K562 (cell line): ENCODE data around the gene SLC31A1. TPM values are rescaled to one million over a fixed set of nuclear protein-coding genes. Genes with fewer than 3 reads are reported as not detected.

Experiments used
- ATAC-seq: fragments of 200-7000 bp; cut with Tn5 transposase; 3 replicates; pipeline ENCODE4 v1.9.1; 2020; ENCODE audit warnings: moderate library complexity
- BruUV-seq: library from RNA; stranded (reverse); fragments of 400-500 nt; replicated peaks from 2 replicates; lab custom pipeline; 2021; lab: Mats Ljungman, UMichigan
- CTCF ChIA-PET: fragments of 300-600 bp; formaldehyde crosslinking; extraction: SDS; loops from one replicate; lab custom pipeline; 2021; ENCODE audit warnings: low intra/inter-chr PET ratio; lab: Yijun Ruan, JAX
- POLR2A ChIA-PET: fragments of 300-600, 350-650 bp; sonication (Branson Sonifier 250); formaldehyde crosslinking; extraction: SDS; loops from one replicate; lab custom pipeline; 2021; ENCODE audit warnings: antibody characterized with exemption, inconsistent platforms; lab: Yijun Ruan, JAX
- DNase-seq, 4 experiments: peaks; one replicate each; pipeline versions ENCODE4 v3.0.0 to v3.0.0-alpha.2; 2011 to 2018; ENCODE audit warnings: low spot score in 3 of 4, mixed read lengths in 3 of 4; ENCODE audit errors: extremely low read depth in 1 of 4
- FAIRE-seq: peaks from 2 replicates; lab custom pipeline; 2011; peaks lifted over from hg19 to GRCh38; lab: Jason Lieb, UNC
- H2AFZ ChIP-seq: 2 replicates; pipeline ENCODE4 v1.6.0; 2011; ENCODE audit warnings: low read depth, low read length, control low read depth, inconsistent platforms
- H3K27ac ChIP-seq: fragments of 200-600 bp; 3 replicates; pipeline ENCODE4 v1.8.0; 2011; ENCODE audit warnings: low read depth, mild to moderate bottlenecking, control low read depth, inconsistent platforms, low read length, moderate library complexity, mixed read lengths; ENCODE audit errors: extremely low read depth
- H3K27me3 ChIP-seq, 2 experiments: fragments of 300-600 bp in 1 of 2; 2 replicates in 1 of 2; 3 replicates in 1 of 2; pipeline versions ENCODE4 v1.6.0 to v1.8.0; 2011; ENCODE audit warnings: inconsistent platforms in 2 of 2, low read length in 2 of 2, mild to moderate bottlenecking in 1 of 2, mixed read lengths in 1 of 2, moderate library complexity in 1 of 2; ENCODE audit not compliant: control insufficient read depth in 2 of 2, insufficient read depth in 2 of 2
- H3K36me3 ChIP-seq: fragments of 300-600 bp; 3 replicates; pipeline ENCODE4 v1.8.0; 2011; ENCODE audit warnings: mild to moderate bottlenecking, low read length, inconsistent platforms; ENCODE audit not compliant: control insufficient read depth, insufficient read depth
- H3K4me1 ChIP-seq, 2 experiments: fragments of 200-600 bp in 1 of 2; replicated peaks in 1 of 2; 2 replicates in 1 of 2; 3 replicates in 1 of 2; pipeline versions ENCODE4 v1.5.1 to v1.8.0; 2011; ENCODE audit warnings: inconsistent platforms in 2 of 2, low read length in 2 of 2, mild to moderate bottlenecking in 1 of 2, mixed read lengths in 1 of 2, moderate library complexity in 1 of 2; ENCODE audit not compliant: control insufficient read depth in 2 of 2, insufficient read depth in 2 of 2
- H3K4me2 ChIP-seq: 2 replicates; pipeline ENCODE4 v1.6.1; 2011; ENCODE audit warnings: low read length, control low read depth, inconsistent platforms, mixed read lengths; ENCODE audit not compliant: insufficient read depth
- H3K4me3 ChIP-seq: fragments of 200-600 bp; sonication (generic), shearing (Covaris generic); 2 replicates; pipeline ENCODE4 v1.5.1; 2016; ENCODE audit warnings: control low read depth, inconsistent platforms
- H3K79me2 ChIP-seq: fragments of 200-600 bp; 3 replicates; pipeline ENCODE4 v1.8.0; 2011; ENCODE audit warnings: low read length, inconsistent platforms; ENCODE audit not compliant: control insufficient read depth, insufficient read depth
- H3K9ac ChIP-seq, 2 experiments: 2 replicates each; pipeline versions ENCODE4 v1.6.0 to v1.6.1; 2011; ENCODE audit warnings: low read depth in 2 of 2, low read length in 2 of 2, control low read depth in 1 of 2, inconsistent platforms in 1 of 2, mild to moderate bottlenecking in 1 of 2, mixed read lengths in 1 of 2; ENCODE audit not compliant: insufficient read depth in 1 of 2
- H3K9me1 ChIP-seq: one replicate; pipeline ENCODE4 v1.6.0; 2011; ENCODE audit warnings: inconsistent platforms, mild to moderate bottlenecking, low read length, moderate library complexity; ENCODE audit not compliant: control insufficient read depth, insufficient read depth
- H3K9me3 ChIP-seq: replicated peaks from 2 replicates; pipeline ENCODE4 v1.5.1; 2011; ENCODE audit warnings: low read depth, low read length, inconsistent platforms; ENCODE audit not compliant: control insufficient read depth, insufficient read depth
- H4K20me1 ChIP-seq: replicated peaks from 2 replicates; pipeline ENCODE4 v1.6.1; 2011; ENCODE audit warnings: low read length, inconsistent platforms, mixed read lengths; ENCODE audit not compliant: control insufficient read depth, insufficient read depth
- BRF1 ChIP-seq: IDR thresholded peaks from 3 replicates; pipeline ENCODE4 v1.6.1; 2011; ENCODE audit warnings: borderline replicate concordance, mild to moderate bottlenecking; ENCODE audit not compliant: insufficient read length; ENCODE audit errors: extremely low read depth
- CLOCK ChIP-seq: fragments of 250-450 bp; sonication (Bioruptor Pico); IDR thresholded peaks from 2 replicates; pipeline ENCODE4 v1.4.0; 2020; ENCODE audit warnings: mild to moderate bottlenecking, moderate library complexity, borderline replicate concordance
- FOXP4 ChIP-seq: sonication (generic); formaldehyde crosslinking; IDR thresholded peaks from 2 replicates; pipeline ENCODE4 v1.8.0; 2022; ENCODE audit warnings: mild to moderate bottlenecking, missing genetic modification reagents, borderline replicate concordance
- GTF2E2 ChIP-seq: fragments of 200-800 bp; sonication (Bioruptor generic); IDR thresholded peaks from 2 replicates; pipeline ENCODE4 v1.6.1; 2016; ENCODE audit warnings: missing genetic modification characterization, missing compliant biosample characterization
- L3MBTL2 ChIP-seq: fragments of 450-650 bp; IDR thresholded peaks from 2 replicates; pipeline ENCODE4 v1.6.1; 2016; ENCODE audit warnings: mild to moderate bottlenecking, moderate library complexity
- NR3C1 ChIP-seq: sonication (generic); formaldehyde crosslinking; IDR thresholded peaks from 2 replicates; pipeline ENCODE4 v1.8.1; 2022; ENCODE audit warnings: missing genetic modification reagents
- POLR2B ChIP-seq: fragments of 450-650 bp; IDR thresholded peaks from 2 replicates; pipeline ENCODE4 v1.6.1; 2018; ENCODE audit warnings: low read depth; ENCODE audit not compliant: partially characterized antibody
- THAP7 ChIP-seq: fragments of 250-450 bp; sonication (Bioruptor Pico); IDR thresholded peaks from 2 replicates; pipeline ENCODE4 v1.5.0; 2021
- WGBS: fragments of 100-300 bp; shearing (Covaris generic); methylation state at CpG from one replicate; pipeline ENCODE4 v1.1.6; 2016; ENCODE audit warnings: low coverage, mixed read lengths; ENCODE audit not compliant: insufficient coverage; ENCODE audit errors: missing lambda C conversion rate; 5-methylcytosine and 5-hydroxymethylcytosine counted together
- in situ Hi-C: fragments of 300-500 bp; cut with MboI; formaldehyde crosslinking; loops from 4 replicates; pipeline ENCODE4 v1.15.0; 2018; ENCODE audit warnings: inconsistent platforms, mixed read lengths
- intact Hi-C: fragments of 100-400 bp; cut with micrococcal nuclease; formaldehyde crosslinking; loops from 2 replicates; pipeline ENCODE4 v1.14.2; 2022
- polyA plus RNA-seq, 8 experiments: library from polyadenylated mRNA; depleted of rRNA in 4 of 8; stranded (reverse) in 5 of 8; unstranded in 3 of 8; fragments of >200 nt; fragmentation: Nextera tagmentation in 2 of 8; fragmentation: Illumina TruSeq in 1 of 8; extraction: Ambion mirVana in 2 of 8; extraction: Trizol in 1 of 8; gene quantifications; 2 replicates each; pipeline versions ENCODE4 v1.2.1 to v1.2.3, GENCODE V29; 2011 to 2014; ENCODE audit warnings: inconsistent platforms in 1 of 8, missing spikeins in 1 of 8
- total RNA-seq, 7 experiments: library from RNA; depleted of rRNA in 6 of 7; stranded (reverse); fragments of >200 nt in 6 of 7; fragmentation: Illumina TruSeq in 2 of 7; extraction: Trizol in 2 of 7; gene quantifications; 2 replicates each; pipeline versions ENCODE4 v1.2.1 to v1.2.3, GENCODE V29; 2011 to 2021; ENCODE audit warnings: low replicate concordance in 1 of 7

The SLC31A1 gene
- total and polyA plus RNA-seq, 9 of the 15 experiments (the other 6 are each of a cell fraction or from before 2014, with no cell fraction given): 15.4 to 40.7 (median 25.9) TPM

GRCh38 chr9:113177251-113177650 is 44.1 kb upstream of the SLC31A1 start (continued):
- TF ChIP-seq THAP7: no peak
- TF ChIP-seq NR3C1: no peak
- no peak for TF ChIP-seq FOXP4

- TF ChIP-seq CLOCK (CRISPR knock-in tag): no peak
- TF ChIP-seq GTF2E2 (tag): no peak
- no peak for TF ChIP-seq BRF1
- TF ChIP-seq POLR2B: no peak
- no peak for TF ChIP-seq L3MBTL2
- Histone ChIP-seq H3K4me3 (no peak overlapping the region), H3K4me2 (no peak overlapping the region), H2AFZ (no peak overlapping the region), H3K9me1 (no peaks in the 10 kb centered on the region), H3K27me3 (no peaks in the 10 kb centered on the region), H4K20me1 (no peaks in the 10 kb centered on the region), H3K4me1 (no peaks in the 10 kb centered on the region), H3K27ac (no peak overlapping the region), H3K36me3 (peaks cover 91% of the 10 kb centered on the region), H3K9ac (no peak overlapping the region), H3K79me2 (no peaks in the 10 kb centered on the region), H3K9me3 (no peaks in the 10 kb centered on the region)
- no TSS peak for BruUV-seq
- no peak for FAIRE-seq
- ATAC-seq: no peak
- ChIA-PET POLR2A (no interaction called here), CTCF (no interaction called here)
- DNase-seq: no peak
- WGBS: 100% methylated on average over 1 of the region's 1 CpG
- intact Hi-C loops (no loop called here), in situ Hi-C loops (no loop called here)
Observed at GRCh38 chr9:113178087-113178486, 43.3 kb upstream of the SLC31A1 start.
